ENCODE data around the gene CTBP2. TPM values are rescaled to one million over a fixed set of nuclear protein-coding genes. Genes with fewer than 3 reads are reported as not detected.

Gene CTBP2
- 100 to 1,000 TPM; 120 to 179 (median 124) TPM for total RNA-seq
- total RNA-seq (2013), result 75.4 TPM

- DNase-seq, result peak in 1 of 2 donors; percentile 13
- no peaks in the 10 kb centered on the region for H3K36me3 Mint-ChIP-seq
- intact Hi-C loops (cut with micrococcal nuclease), result loop anchor here (5.0 to 10.0 kb wide), 3 partner anchors 63 to 245 kb away; no protein-coding TSS in a partner anchor
- WGBS (ENCODE audit: insufficient coverage), result under 1% methylated on average over 91 of the region's 103 CpGs
- peaks cover 35 to 42% of the 10 kb centered on the region in 2 donors for H3K4me1 Mint-ChIP-seq
- Histone ChIP-seq H3K36me3 (ENCODE audit: control insufficient read depth, insufficient read depth, low read length) (no peaks in the 10 kb centered on the region), H3K4me1 (ENCODE audit: control insufficient read depth, insufficient read depth, low read length) (peaks cover 16% of the 10 kb centered on the region), H3K4me3 (ENCODE audit: low read length) (peak within 1 kb of the TSS; percentile 63), H3K9me3 (ENCODE audit: control insufficient read depth, insufficient read depth, low read length) (no peaks in the 10 kb centered on the region), H3K27me3 (ENCODE audit: control insufficient read depth, insufficient read depth, low read length) (peaks cover 3% of the 10 kb centered on the region), H3K27ac (ENCODE audit: low read length) (peak within 1 kb of the TSS; percentile 69)
- peak within 1 kb of the TSS; percentile 92 for H3K4me3 Mint-ChIP-seq
- peak; percentile 7 to 11 (median 9) for ATAC-seq
- H3K9me3 Mint-ChIP-seq, result no peaks in the 10 kb centered on the region
- no peak for TF ChIP-seq CTCF (IDR thresholded peaks at IDR 0.05)
- H3K27me3 Mint-ChIP-seq (ENCODE audit: low read depth in 2 of 2), result no peaks in the 10 kb centered on the region
- H3K27ac Mint-ChIP-seq, result peak within 1 kb of the TSS; percentile 72 to 75
These were observed at the start of gene CTBP2 for GRCh38 chr10:125159932-125160855. Gene CTBP2 (minus strand): TSS chr10:125160563.

- H3K4me1 ChIP-seq (ENCODE audit: control insufficient read depth, insufficient read depth, low read length), result no peaks in the 10 kb centered on the region
- DNase-seq, result no peak
- peaks cover 5% of the 10 kb centered on the region in 2 donors for H3K27me3 Mint-ChIP-seq (ENCODE audit: low read depth in 2 of 2)
- intact Hi-C loops (cut with micrococcal nuclease), result no loop called here
- no peaks in the 10 kb centered on the region for H3K4me1 Mint-ChIP-seq
- no peaks in the 10 kb centered on the region for H3K36me3 Mint-ChIP-seq
- no peaks in the 10 kb centered on the region for H3K27me3 ChIP-seq (ENCODE audit: control insufficient read depth, insufficient read depth, low read length)
- no peak overlapping the region for H3K4me3 ChIP-seq (ENCODE audit: low read length)
- TF ChIP-seq CTCF (IDR thresholded peaks at IDR 0.05), result no peak
- H3K4me3 Mint-ChIP-seq, result no peak overlapping the region
- ATAC-seq, result no peak
- no peak overlapping the region for H3K27ac Mint-ChIP-seq
- H3K36me3 ChIP-seq (ENCODE audit: control insufficient read depth, insufficient read depth, low read length), result no peaks in the 10 kb centered on the region
- 66% methylated on average over 8 of the region's 10 CpGs for WGBS (ENCODE audit: insufficient coverage)
- H3K9me3 ChIP-seq (ENCODE audit: control insufficient read depth, insufficient read depth, low read length), result no peaks in the 10 kb centered on the region
- H3K27ac ChIP-seq (ENCODE audit: low read length), result no peak overlapping the region
- H3K9me3 Mint-ChIP-seq, result no peaks in the 10 kb centered on the region
These were observed 49.4 kb upstream of the CTBP2 start for GRCh38 chr10:125209591-125210355.

GRCh38 chr10:125208854-125209565 is 48.6 kb upstream of the CTBP2 start:
- no peaks in the 10 kb centered on the region for H3K9me3 Mint-ChIP-seq
- H3K4me3 Mint-ChIP-seq, result no peak overlapping the region
- ATAC-seq, result no peak
- 88% methylated on average over 21 of the region's 23 CpGs for WGBS (ENCODE audit: insufficient coverage)
- H3K9me3 ChIP-seq (ENCODE audit: control insufficient read depth, insufficient read depth, low read length), result no peaks in the 10 kb centered on the region
- intact Hi-C loops (cut with micrococcal nuclease), result no loop called here
- no peak for DNase-seq
- no peaks in the 10 kb centered on the region for H3K4me1 ChIP-seq (ENCODE audit: control insufficient read depth, insufficient read depth, low read length)
- no peaks in the 10 kb centered on the region for H3K4me1 Mint-ChIP-seq
- peaks cover 5% of the 10 kb centered on the region in 2 donors for H3K27me3 Mint-ChIP-seq (ENCODE audit: low read depth in 2 of 2)
- no peaks in the 10 kb centered on the region for H3K36me3 ChIP-seq (ENCODE audit: control insufficient read depth, insufficient read depth, low read length)
- no peaks in the 10 kb centered on the region for H3K27me3 ChIP-seq (ENCODE audit: control insufficient read depth, insufficient read depth, low read length)
- no peak overlapping the region for H3K27ac Mint-ChIP-seq
- H3K27ac ChIP-seq (ENCODE audit: low read length), result no peak overlapping the region
- no peak overlapping the region for H3K4me3 ChIP-seq (ENCODE audit: low read length)
- TF ChIP-seq CTCF (IDR thresholded peaks at IDR 0.05), result no peak
- no peaks in the 10 kb centered on the region for H3K36me3 Mint-ChIP-seq

Data from natural killer cell (primary cell).